ENCODE measurements around the gene HTT.
A peak's percentile ranks its signal among the peaks of the same experiment; 100 is the strongest.

Gene HTT

DNA sequence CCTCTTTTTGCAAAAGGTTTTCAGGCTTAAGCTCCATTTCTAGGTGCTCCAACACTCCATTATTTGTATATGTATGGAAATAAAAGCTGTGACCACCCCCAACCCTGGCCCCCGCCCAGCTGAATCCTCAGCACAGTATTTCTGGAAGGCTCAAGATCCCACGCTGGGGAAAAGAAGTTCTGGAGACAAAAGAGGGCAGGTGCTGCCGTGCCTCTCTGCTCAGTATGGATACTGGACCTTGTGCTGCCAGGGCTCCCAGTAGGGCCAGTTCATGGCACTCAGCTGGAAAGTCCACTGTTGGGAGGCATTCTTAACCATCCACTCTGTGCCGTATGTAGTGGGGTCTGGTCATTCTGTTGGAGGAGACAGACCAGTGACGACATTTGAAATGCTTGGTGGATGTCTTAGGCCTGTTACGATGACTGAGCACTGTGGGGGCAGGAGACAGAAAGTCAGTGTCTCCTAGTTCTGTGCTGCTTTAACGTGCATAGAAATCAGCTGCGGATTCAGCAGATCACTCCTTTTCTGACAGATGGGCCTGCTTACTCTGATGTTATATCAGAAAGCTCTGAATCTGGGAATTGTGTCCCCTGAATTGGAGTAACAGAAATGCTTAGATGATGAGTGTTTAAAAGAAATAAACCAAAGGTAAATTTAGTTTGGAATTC lies 126.1 kb downstream of the HTT start:
- DNase-seq (ENCODE audit: low read depth in 3 of 3): no peak

DNA sequence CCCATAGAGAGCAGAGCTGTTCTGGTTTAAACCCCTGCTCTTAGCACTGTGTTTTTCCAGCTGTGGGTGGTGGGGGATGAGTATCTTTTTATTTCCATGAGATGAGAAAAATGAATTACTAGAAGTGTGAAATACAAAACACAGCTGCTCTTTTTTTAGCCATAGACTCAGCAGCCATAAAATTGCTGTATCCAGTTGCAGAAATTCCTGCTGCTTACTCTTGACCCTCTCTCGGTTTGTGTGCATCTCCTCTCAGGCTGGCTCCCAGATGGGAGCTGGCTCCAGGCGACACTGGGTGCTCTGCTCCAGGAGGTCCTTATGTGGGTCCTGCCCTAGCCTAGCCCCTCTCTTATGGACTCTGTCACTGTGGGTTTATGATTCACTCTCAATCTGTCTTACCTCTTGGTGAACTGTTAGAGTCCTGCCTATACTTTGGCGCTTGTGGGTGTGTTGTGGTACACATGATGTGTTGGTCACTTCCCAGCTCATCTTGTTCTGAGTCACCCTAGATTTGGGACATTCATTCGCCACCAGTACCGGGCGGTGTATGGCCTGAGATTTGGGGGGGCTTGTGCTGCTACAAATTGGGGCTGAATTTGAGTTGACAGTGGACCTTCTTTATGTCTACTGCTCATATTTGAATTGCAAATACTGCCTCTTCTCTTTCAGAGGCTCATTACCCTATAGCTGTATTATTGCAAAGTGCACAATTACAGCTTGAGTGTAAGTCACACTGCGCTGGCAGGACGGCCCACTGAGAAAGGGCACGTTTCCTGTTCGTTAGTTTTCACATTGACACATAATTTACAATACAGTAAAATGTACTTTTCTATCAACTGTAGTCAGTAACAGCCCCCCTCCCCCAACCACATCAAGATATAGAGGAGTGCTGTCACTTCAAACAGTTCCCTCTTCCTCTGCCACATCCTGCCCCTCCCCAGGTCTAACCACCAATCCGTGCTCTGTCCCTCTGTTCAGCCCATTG lies 127.5 kb downstream of the HTT start:
- peak in 2 of 3 experiments; percentile 46 to 55 for DNase-seq (ENCODE audit: low read depth in 3 of 3)

DNA sequence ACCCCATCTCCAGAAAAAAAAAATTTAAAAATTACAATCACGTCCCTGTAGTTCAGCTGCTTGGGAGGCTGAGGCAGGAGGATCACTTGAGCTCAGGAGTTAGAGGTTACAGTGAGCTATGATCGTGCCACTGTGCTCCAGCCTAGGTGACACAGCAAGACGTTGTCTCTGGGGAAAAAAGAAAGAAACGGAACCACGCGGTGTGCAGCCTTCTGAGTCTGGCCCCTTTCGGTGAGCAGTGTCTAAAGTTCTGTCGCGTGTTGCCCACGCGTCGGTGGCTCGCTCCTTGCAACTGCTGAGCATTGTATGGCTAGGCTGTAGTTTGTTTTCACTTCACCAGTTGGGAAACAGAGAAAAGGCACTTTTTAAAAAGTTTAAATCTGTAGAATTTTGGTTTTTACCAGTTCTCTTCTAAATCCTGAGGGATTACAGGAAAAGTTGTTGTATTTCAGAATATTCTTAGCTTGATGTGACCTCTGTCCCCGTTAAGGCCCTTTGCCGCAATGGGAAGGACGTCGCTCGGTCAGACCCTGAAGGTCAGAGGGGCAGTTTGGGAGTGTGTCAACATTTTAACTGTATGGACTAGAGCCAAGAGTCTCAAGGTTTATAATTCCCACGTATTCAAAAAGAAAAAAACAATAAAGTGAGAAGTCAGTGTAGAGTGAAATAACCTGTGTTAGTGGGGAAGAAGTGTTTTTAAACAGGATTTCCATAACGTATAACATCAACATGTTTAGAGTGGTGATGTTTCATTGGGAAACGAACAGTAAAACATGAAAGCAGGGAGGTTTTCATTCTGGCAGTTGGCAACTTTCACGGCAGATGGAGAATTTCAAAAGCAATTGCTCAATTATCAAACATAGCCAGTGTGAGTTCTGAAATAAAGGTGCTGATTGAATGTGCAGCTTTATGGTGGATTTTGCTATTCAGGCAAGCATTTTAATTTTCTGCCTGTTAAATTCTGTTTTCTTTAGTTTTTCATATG lies 128.6 kb downstream of the HTT start:
- DNase-seq (ENCODE audit: low read depth in 3 of 3): peak in 2 of 3 experiments; percentile 14 to 38

DNA sequence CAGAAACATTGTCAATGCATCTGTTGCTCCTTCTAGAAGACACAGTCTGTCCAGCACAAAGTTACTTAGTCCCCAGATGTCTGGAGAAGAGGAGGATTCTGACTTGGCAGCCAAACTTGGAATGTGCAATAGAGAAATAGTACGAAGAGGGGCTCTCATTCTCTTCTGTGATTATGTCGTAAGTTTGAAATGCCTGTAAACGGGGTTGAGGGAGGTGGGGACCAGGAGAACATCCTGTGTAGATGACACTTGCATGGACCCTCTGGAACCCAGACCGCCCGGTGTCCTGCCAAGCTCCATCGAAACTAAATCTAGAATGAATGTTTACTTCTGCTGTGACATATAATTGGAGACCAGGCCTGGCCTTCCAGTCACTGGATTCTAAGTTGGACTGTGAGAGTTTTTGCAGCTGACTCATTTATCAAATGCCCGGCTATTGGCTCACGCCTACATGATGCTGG lies 129.5 kb downstream of the HTT start:
- DNase-seq (ENCODE audit: low read depth in 3 of 3): no peak

DNA sequence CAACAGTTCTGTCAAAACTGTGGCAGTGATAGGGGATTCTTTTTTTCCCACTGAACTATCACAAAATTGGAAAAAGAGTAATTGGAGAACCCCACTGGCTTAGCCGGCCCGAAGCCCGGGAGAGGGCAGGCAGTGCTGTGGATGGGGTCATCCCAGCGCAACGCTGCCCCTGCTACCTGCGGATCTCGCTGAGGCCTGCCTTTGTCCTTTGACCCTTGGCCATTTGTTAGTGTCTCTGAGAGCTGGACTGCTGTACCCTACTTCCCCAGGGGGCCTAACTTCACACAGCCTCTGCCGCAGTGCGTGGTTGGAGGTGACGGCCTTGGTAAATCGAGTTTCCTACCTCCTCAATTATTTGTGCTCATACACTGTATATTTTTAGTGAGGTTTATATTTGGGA lies 131.5 kb downstream of the HTT start:
- DNase-seq (ENCODE audit: low read depth in 3 of 3): no peak

DNA sequence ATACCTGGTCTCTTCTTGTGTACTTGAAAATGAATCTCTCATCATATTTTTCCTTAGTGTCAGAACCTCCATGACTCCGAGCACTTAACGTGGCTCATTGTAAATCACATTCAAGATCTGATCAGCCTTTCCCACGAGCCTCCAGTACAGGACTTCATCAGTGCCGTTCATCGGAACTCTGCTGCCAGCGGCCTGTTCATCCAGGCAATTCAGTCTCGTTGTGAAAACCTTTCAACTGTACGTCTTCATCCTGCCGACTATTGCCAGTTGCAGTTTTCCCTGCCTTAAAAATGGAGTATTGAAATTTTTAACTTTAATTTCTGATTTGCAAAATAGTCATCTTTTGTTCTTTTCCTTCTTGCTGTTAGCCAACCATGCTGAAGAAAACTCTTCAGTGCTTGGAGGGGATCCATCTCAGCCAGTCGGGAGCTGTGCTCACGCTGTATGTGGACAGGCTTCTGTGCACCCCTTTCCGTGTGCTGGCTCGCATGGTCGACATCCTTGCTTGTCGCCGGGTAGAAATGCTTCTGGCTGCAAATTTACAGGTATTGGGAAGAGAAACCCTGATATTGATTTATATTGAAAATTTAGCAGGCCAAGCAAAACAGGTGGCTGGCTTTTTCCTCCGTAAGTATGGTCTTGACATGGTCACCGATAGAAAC lies 132.1 kb downstream of the HTT start:
- DNase-seq (ENCODE audit: low read depth in 3 of 3): no peak

DNA sequence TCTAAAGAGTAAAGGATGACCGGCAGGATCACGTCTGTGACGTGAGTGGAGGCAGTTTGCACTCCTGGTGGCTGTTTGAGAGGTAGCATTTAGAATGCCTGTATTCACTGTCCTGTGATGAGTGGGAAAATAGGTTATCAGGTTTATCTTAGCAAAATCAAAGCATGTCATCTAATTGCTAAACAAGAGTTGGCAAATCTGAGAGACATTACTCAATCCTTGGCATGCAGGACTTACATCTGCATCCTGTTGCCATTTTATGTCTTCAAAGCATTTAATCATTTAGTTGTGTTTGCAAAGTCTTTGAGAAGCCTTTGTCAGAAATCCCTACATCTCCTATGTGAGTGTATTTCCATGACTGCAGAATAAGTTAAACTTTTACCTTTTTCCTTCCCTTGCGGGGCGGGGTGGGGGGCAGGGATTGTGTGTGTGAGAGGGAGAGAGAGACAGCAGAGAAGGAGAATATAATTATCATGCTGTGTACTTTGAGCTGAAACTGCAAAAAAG lies 133.1 kb downstream of the HTT start:
- no peak for DNase-seq (ENCODE audit: low read depth in 3 of 3)

DNA sequence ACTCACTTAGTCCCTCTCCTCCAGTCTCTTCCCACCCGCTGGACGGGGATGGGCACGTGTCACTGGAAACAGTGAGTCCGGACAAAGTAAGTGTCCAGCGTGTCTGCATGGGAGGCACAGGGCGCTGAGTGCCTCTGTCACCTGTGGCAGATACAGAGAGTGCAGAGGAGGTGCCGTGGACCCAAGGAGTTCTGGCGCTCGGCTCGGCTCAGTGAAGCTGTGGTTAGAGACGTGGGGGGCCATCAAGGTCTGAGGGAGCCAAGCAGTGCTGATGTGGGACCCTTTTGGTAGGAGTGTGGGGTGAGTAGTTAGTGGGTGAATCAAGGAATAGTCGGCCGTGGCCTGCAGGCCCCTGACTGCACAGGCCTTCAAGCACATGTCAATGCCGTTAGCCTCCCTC lies 134.3 kb downstream of the HTT start:
- DNase-seq (ENCODE audit: low read depth in 3 of 3): no peak

DNA sequence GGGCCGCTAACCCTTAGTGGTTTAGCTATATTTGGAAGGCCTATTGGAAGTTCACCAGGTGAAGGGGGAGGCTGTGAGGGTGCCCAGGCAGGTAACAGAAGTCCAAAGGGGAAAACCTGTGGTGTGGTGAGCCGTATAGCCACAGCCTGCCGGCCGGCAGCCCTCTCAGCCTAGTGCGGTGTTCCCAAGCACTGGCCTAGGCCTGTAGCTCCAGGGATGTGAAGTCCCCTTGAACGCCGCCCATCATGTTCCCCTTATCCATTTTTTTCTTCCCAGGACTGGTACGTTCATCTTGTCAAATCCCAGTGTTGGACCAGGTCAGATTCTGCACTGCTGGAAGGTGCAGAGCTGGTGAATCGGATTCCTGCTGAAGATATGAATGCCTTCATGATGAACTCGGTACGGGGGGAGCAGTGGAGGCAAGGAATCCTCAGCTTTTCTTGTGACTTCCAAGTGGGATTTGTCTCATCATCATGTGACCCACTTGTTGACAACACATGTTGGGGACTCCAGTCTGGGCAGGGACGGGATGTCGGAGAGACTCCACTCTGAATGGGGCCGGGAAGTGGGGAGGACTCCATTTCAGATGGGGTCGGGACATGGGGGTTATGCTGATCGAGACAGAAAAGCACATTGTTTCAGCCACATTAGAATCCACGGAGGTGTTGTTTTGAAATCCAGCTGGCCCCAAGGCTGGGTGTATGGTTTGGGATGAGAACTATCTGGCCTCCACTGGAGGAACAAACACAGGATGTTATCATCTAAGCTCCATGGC lies 135.3 kb downstream of the HTT start:
- DNase-seq (ENCODE audit: low read depth in 3 of 3): no peak

DNA sequence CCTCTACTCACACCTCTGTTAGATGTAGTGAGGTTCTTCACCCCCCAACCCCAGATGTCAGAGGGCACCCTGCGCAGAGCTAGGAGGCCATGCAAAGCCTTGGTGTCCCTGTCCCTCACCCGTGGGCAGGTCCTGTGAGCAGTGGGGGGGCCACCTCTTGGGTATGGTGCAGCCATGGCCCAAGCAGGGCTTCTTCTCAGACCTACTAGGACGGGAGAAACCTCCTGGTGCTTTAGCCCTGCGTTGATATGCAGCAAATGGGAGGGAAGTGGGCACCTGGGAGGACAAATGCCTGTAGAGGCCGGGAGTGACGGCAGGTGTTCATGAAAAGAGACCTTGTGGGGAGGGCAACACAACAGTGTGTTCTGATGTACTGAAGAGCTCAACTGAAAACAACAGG lies 136.0 kb downstream of the HTT start:
- DNase-seq (ENCODE audit: low read depth in 3 of 3): no peak

DNA sequence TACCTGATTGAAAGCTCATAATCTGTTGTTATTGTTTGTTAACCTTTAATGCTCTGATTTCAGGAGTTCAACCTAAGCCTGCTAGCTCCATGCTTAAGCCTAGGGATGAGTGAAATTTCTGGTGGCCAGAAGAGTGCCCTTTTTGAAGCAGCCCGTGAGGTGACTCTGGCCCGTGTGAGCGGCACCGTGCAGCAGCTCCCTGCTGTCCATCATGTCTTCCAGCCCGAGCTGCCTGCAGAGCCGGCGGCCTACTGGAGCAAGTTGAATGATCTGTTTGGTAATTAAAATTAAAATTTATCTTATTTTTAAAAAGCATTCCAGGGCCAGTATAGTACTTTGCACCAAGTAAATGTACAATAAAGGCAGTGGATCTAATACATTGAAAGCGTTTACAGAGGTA lies 137.4 kb downstream of the HTT start:
- DNase-seq (ENCODE audit: low read depth in 3 of 3): no peak

DNA sequence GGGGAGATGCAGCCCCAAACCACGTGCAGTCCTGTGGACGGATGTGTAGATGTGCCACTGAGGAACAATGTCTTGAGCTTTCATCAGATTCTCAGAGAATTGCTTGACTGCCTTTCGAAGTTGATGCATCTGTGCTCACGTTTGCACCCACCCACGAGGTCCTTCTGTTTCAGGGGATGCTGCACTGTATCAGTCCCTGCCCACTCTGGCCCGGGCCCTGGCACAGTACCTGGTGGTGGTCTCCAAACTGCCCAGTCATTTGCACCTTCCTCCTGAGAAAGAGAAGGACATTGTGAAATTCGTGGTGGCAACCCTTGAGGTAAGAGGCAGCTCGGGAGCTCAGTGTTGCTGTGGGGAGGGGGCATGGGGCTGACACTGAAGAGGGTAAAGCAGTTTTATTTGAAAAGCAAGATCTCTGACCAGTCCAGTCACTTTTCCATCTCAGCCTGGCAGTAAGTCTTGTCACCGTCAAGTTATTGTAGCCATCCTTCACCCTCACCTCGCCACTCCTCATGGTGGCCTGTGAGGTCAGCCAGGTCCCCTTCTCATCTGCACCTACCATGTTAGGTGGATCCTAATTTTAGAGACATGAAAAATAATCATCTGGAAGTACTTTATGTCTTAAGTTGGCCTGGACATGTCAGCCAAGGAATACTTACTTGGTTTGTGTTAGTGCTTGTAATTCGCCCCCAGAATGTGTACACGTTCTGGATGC lies 138.1 kb downstream of the HTT start:
- no peak for DNase-seq (ENCODE audit: low read depth in 3 of 3)

DNA sequence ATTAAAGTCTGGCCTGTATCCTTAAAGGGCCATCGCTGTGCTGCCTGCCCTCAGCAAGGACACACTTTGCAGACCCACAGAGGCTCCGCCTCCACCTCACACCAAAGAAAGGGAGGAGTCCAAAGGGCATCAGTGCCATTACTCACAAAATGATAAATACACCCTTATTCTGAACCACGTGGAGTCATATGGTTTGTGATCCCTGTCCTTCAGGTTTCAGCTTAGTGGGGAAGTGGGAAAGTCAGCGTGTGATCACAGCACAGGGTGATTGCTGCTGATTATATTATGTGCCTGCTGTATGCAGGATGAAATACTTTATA lies 138.6 kb downstream of the HTT start:
- no peak for DNase-seq (ENCODE audit: low read depth in 3 of 3)

DNA sequence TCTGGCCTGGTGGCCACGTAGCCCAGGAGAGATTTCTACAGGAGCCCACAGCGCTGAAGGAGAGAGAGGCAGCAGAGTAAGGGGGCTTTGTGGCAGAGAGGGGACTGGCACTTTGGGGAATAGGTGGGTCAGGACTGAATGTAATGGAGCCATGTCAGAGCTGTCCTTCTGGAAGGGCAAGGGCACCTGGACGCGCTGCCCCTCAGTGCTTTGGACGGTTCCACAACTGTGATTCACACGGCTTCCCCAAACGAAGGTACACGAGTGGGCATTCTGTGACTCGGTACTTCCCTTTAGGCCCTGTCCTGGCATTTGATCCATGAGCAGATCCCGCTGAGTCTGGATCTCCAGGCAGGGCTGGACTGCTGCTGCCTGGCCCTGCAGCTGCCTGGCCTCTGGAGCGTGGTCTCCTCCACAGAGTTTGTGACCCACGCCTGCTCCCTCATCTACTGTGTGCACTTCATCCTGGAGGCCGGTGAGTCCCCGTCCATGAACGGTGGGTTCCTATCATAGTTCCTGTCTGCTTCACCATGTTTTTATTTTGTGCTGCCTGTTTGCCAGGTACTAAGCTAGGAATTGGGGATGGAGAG lies 139.3 kb downstream of the HTT start:
- no peak for DNase-seq (ENCODE audit: low read depth in 3 of 3)

DNA sequence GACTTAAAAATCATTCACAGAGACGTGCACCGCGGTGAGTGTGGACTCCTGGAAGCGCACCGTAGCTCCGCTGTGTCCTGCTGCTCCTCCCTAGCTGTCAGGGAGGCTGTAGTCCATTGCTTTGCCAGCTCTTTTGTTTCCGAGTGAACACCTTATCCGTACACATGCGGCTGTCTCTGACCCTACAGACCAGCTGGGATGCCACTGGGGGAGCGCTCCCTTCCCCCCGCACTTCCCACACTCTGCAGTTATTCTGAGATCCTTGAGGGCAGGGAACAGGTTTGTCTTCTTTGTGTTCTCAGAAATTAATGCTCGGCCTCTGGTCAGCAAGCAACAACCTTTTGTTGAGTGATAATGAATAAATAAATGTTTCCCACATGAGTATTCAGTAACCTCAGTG lies 140.8 kb downstream of the HTT start:
- no peak for DNase-seq (ENCODE audit: low read depth in 3 of 3)

DNA sequence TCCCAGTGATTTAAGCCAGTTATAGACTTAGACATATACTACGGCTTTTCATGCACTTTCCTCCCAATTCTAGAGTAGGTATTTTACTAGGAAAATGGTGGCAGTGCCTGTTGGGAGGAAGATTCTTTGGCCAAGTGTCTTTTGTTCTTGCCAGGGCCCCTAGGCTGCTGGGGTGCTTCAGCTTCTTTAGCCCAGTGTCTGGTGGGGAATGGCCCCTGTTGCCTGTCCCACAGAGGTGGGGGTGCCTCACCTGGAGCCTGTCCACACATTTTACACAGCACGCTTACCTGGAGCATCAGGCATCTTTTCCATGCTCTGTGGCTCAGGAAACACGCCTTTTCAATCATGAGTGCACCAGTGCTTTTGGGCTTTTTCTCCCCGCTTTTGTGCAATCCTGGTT lies 141.3 kb downstream of the HTT start:
- DNase-seq (ENCODE audit: low read depth in 3 of 3): no peak

DNA sequence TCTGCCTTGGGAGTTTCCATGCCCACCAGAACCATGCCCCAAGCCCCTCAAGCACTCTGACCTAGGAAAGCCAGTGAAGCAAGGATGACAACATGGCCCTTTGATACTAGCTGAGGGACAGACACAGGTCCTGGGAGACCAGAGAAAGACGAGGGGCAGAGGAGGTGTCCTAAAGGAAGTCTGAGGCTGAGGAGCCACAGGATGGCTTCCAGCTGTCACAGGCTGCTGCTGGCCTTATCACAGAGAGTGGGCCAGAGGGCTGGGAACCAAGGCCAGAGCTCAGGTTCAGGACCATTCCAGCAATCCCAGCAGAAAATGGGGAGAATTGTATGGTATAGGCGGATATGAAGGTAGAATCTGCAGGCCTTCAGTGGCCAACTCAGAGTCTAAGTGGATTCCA lies 142.8 kb downstream of the HTT start:
- no peak for DNase-seq (ENCODE audit: low read depth in 3 of 3)

DNA sequence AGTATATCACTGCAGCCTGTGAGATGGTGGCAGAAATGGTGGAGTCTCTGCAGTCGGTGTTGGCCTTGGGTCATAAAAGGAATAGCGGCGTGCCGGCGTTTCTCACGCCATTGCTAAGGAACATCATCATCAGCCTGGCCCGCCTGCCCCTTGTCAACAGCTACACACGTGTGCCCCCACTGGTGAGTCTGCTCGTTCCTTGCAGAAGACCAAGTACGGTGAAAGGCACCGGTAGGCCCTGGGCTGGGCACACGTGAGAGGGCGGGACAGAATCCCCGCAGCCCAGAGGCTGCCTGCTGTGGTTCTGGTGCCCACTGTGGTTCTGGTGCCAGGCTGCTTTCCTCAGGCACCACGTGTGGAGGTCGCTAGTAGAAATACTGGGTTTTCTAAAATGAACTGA lies 143.3 kb downstream of the HTT start:
- no peak for DNase-seq (ENCODE audit: low read depth in 3 of 3)
